ENCODE results near the gene PTPRM.

- TF ChIP-seq, protein P1, sequence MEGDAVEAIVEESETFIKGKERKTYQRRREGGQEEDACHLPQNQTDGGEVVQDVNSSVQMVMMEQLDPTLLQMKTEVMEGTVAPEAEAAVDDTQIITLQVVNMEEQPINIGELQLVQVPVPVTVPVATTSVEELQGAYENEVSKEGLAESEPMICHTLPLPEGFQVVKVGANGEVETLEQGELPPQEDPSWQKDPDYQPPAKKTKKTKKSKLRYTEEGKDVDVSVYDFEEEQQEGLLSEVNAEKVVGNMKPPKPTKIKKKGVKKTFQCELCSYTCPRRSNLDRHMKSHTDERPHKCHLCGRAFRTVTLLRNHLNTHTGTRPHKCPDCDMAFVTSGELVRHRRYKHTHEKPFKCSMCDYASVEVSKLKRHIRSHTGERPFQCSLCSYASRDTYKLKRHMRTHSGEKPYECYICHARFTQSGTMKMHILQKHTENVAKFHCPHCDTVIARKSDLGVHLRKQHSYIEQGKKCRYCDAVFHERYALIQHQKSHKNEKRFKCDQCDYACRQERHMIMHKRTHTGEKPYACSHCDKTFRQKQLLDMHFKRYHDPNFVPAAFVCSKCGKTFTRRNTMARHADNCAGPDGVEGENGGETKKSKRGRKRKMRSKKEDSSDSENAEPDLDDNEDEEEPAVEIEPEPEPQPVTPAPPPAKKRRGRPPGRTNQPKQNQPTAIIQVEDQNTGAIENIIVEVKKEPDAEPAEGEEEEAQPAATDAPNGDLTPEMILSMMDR (IDR thresholded peaks at IDR 0.05) = no peak
- no peak for TF ChIP-seq POLR2A (IDR thresholded peaks at IDR 0.05)
Observed at GRCh38 chr18:8235894-8236293, 668.8 kb downstream of the PTPRM start.
